Putamen (tissue), 1 donor: ENCODE measurements around the gene MUC4.
"Not testable (repeated sequence)": the region's sequence is repeated elsewhere in the genome, so short reads cannot be mapped to it uniquely, and the experiment has no call there.

Experiments used
- DNase-seq: peaks from one replicate; pipeline ENCODE4 v3.0.0-alpha.2; 2016; ENCODE audit warnings: low spot score

MUC4 gene

GRCh38 chr3:195737782-195738181 is 73.9 kb downstream of the MUC4 start:
- not testable (repeated sequence) for DNase-seq

- no peak for DNase-seq
Observed at GRCh38 chr3:195736866-195737490, 74.8 kb downstream of the MUC4 start.

- DNase-seq, result no peak
Observed at GRCh38 chr3:195735036-195735695, 76.6 kb downstream of the MUC4 start.

DNA sequence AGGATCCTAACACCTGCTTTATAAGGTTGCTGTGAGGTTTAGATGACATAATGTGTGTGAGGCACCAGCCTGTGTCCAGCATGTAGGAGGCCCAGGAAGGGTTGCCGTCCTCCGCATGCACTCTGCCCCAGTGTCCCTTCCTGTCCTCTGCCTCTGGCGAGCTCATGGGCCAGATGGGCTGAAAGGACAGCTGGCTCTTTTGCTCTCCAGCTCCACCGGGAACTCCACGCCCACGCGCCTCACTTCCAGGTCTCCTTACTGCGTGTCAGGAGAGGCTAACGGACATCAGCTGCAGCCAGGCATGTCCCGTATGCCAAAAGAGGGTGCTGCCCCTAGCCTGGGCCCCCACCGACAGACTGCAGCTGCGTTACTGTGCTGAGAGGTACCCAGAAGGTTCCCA is 78.8 kb downstream of the MUC4 start:
- no peak for DNase-seq

GRCh38 chr3:195731356-195731905 is 80.3 kb downstream of the MUC4 start:
- DNase-seq, result no peak

DNA sequence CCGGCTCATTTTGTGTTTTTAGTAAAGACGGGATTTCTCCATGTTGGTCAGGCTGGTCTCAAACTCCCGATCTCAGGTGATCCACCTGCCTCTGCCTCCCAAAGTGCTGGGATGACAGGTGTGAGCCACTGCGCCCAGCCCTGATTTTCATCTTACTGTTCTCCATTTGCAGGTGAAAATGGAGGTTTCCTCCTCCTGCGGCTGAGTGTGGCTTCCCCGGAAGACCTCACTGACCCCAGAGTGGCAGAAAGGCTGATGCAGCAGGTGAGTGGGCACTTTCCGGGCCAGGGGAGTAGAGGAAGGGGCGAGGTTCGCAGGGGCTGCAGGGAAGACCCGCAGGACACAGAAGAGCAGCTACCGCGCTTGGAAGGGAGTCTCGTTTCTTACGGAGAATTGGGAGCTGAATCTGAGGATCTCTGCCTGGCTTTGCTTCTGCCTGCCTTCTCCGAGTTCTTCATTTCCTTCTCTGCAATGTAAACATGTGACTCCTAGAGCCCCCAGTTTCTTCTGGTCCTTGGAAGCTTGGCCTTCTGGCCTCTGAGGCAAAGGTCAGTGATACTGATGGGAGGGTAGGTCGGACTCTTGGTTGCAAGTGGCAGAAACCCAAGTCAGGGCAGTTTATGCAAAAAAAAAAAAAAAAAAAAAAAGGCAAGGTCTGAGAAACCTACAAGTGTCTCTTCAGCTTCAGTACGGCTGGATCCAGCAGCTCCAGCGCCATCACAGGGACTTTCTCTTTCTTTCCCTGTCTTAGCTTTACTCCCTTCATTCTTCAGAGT is 82.1 kb downstream of the MUC4 start:
- no peak for DNase-seq

- DNase-seq, result not testable (repeated sequence)
Observed at GRCh38 chr3:195728789-195729188, 82.9 kb downstream of the MUC4 start.

DNA sequence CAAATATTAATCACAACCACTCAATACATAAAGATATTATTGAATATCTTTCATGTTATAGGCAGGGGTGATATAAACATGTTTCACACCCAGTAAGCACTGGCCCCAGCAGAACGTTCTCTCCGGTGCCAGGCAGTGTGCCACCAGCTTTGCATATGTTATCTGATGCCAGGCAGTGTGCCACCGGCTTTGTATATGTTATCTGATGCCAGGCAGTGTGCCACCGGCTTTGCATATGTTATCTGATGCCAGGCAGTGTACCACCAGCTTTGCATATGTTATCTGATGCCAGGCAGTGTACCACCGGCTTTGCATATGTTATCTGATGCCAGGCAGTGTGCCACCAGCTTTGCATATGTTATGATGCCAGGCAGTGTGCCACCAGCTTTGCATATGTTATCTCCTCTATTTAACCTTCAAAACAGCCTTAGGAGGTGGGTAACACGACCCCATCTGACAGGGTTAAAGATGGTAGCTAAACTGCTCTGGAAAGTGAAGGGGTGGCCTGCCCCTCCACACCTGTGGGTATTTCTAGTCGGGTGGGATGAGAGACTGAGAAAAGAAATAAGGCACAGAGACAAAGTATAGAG is 84.0 kb downstream of the MUC4 start:
- DNase-seq, result no peak

GRCh38 chr3:195725916-195726740 is 85.6 kb downstream of the MUC4 start:
- not testable (repeated sequence) for DNase-seq

DNA sequence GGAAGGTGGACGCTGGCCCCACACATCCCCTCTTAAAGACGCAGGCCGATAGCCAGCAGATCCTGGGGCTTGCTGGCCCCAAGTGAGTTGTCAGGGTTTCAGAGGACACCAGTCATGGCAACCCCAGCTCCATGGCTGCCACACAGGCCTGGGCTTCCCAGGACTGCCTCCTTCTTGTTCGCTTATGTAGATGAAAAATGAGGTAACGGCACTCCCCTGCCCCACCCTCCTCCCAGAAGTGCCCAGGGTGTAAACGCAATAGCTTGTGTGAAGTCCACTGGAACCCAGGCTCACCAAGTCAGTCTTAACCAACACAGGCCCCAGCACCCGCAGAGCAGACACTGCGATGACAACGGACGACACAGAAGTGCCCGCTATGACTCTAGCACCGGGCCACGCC is 87.4 kb downstream of the MUC4 start:
- DNase-seq, result not testable (repeated sequence)

DNA sequence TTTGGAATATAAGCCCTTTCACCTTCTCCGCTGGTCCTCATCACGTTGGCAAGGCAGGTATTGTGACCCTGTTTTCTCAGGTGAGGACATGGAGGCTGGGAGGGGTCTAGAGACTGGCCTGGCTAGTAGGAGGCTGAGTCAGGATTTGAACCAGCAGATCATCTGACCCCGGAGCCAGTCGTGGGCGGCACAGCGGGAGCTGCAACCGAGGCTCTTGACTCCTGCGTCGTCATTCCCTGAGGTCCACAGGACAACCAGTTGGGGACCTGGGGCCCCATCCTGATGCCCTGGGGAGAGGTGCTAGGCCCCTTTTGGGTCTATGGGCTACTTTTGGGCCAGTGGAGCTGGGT is 88.8 kb downstream of the MUC4 start:
- DNase-seq, result not testable (repeated sequence)

- DNase-seq, result not testable (repeated sequence)
Observed at GRCh38 chr3:195722139-195722995, 89.4 kb downstream of the MUC4 start.

DNA sequence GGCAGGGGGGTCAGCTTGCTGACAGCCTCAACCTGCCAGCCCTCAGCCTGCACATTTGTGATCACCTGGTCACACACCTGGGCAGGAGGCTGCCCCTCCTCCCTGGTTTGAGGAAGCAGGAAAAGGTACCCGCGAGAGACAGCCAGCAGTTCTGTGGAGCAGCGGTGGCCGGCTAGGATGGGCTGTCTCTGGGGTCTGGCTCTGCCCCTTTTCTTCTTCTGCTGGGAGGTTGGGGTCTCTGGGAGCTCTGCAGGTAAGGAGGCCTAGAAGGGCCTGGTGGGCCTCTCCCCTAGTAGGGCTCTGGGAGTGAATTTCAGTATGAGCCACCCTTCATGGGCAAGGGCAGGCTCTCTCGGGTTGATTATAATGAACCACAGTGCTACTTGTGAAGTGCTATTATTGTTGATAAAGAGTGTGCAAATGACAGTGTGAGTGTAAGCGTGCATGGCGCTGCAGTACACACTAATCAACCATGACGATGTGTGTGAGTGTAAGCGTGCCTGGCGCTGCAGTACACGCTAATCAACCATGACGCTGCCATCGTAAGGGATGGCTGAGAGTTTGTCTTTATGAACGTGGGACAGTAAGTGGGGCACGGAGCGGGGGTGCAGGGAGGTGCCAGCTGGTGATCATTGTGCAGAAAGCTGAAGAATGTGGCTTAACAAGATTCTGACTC is 90.8 kb downstream of the MUC4 start, which contains the start of gene MUC20:
MUC20 (plus strand) TSS at position 148 of the 676 bp plus-strand sequence; CDS start at position 178, 30 bp downstream.
- not testable (repeated sequence) for DNase-seq

DNA sequence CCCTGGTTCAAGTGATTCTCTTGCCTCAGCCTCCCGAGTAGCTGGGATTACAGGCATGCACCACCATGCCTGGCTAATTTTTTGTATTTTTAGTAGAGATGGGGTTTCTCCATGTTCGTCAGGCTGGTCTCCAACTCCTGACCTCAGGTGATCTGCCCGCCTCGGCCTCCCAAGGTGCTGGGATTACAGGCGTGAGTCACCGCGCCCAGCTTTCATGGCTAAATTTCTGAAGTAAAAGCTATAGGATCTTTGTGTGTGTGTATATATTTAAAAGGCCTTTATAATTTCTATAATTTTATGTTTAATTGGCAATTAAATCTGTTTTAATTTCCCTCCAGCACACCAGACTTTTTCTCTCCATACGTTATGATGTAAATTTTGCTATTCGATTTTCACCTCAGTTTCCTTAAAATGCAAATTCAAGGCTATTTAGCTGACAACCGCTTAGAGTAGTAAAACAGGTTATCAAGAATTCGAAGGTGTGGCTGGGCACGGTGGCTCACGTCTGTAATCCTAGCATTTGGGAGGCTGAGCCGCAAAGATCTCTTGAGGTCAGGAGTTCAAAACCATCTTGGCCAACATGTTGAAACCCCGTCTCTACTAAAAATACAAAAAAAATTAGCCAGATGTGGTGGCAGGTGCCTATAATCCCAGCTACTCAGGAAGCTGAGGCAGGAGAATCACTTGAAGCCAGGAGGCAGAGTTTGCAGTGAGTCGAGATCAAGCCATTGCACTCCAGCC is 92.0 kb downstream of the MUC4 start:
- not testable (repeated sequence) for DNase-seq

GRCh38 chr3:195718477-195718984 is 93.2 kb downstream of the MUC4 start:
- DNase-seq, result no peak

DNA sequence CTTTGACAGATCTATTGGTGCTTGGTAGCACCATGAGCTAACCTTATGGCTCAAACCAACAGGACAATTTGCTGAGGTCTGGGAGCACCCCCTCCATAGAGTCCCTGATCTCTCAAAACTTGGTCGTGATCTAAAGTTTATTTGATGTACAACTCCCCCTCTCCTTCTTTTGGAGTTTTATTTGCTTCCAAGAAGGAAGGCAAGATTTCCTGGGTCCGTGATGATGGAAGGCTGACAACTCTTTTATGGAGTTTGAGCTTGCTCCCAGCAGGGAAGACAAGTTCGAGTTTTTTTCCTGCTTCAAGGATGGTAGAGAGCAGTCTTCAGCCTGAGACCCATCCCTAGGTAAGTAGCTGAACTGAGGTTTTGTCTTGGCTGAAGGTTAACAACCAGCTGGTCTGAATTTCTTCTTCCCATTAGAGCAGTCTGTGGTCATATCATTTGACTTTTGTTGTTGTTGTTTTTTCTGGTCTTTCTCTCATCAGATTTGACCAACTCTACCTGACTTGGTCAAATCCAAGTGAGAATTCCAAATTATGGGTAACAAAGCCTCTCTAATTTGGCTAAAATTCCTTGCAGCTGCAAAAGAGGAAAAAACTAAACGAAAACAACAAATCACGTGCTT is 93.8 kb downstream of the MUC4 start:
- no peak for DNase-seq

DNA sequence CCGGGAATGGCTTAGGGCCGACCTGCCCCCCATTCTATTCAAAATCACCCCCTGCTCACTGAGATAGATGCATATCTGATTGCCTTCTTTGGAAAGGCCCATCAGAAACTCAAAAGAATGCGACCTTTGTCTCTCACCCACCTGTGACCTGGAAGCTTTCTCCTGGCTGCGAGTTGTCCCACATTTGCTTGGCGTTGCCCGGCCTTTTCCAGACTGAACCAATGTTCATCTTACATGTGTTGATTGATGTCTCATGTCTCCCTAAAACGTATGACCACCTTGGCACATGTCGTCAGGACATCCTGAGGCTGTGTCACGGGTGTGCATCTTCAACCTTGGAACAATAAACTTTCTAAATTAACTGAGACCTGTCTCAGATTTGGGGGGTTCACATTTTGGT is 94.3 kb downstream of the MUC4 start:
- no peak for DNase-seq

DNA sequence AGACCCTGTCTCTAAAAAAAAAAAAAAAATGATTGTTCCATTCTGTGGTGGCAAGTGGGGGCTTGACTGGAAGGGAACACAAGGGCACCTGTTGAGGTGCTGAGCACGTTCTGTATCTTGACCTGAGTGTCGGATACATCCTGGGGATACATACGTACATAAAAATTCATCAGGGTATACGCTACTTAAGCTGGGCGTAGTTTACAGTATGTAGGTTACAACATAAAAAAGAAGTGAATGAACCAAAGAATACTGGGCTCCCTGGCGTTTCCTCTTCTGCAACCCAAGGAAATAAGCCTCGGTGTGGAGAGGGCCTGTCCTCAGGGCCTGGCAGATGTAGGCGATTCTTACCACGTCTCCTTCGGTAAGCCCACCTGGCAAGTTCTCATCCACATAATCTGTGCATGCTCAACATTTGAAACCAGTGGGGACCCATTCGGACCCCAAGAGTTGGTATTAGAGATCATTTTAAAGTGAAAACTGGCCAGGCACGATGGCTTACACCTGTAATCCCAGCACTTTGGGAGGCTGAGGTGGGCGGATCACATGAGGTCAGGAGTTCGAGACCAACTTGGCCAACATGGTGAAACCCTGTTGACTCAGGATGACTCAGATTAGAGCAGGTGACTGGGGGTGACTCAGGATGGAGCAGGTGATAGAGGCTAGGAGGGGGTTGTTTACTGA is 96.0 kb downstream of the MUC4 start:
- DNase-seq, result no peak
